ENCODE data around the gene ASH1L. TPM values are rescaled to one million over a fixed set of nuclear protein-coding genes. Genes with fewer than 3 reads are reported as not detected.

ASH1L gene
- total and polyA plus RNA-seq, 2 donors (not counting 3 experiments of a cell fraction or from before 2014, with no cell fraction given) = 11.6 to 29.2 TPM

GRCh38 chr1:155307247-155307740 is 255.3 kb downstream of the ASH1L start:
- FAIRE-seq (peak; percentile 89), DNase-seq (ENCODE audit: low read depth, low spot score) (peak; percentile 50)
- Histone ChIP-seq H4K20me1 (replicated peaks; ENCODE audit: control insufficient read depth, extremely low read depth, insufficient read depth, low read length) (no peaks in the 10 kb centered on the region), H3K4me3 (replicated peaks in 1 of 3; ENCODE audit: insufficient read depth in 1 of 3, low read depth in 1 of 3, low read length in 3 of 3) (no peak overlapping the region), H3K36me3 (ENCODE audit: control insufficient read depth in 2 of 2, extremely low read depth in 1 of 2, insufficient read depth in 2 of 2, low read length in 2 of 2) (peaks cover 0 to 3% of the 10 kb centered on the region in 2 experiments), H3K9me3 (replicated peaks; ENCODE audit: control insufficient read depth, insufficient read depth, low read length) (no peaks in the 10 kb centered on the region), H3K79me2 (ENCODE audit: control insufficient read depth, insufficient read depth, low read length) (peaks cover 34% of the 10 kb centered on the region), H3K4me1 (ENCODE audit: control insufficient read depth, extremely low read depth, insufficient read depth, low read length) (peaks cover 24% of the 10 kb centered on the region), H3K9me1 (replicated peaks; ENCODE audit: control insufficient read depth, extremely low read depth, insufficient read depth, low read length) (no peaks in the 10 kb centered on the region), H3K4me2 (ENCODE audit: insufficient read depth, low read length) (no peak overlapping the region), H3K27me3 (ENCODE audit: control insufficient read depth in 2 of 2, insufficient read depth in 2 of 2, low read length in 2 of 2) (no peaks in the 10 kb centered on the region), H3K27ac (ENCODE audit: insufficient read depth, low read depth, low read length) (peak overlapping the region; percentile 88), H3K9ac (replicated peaks; ENCODE audit: extremely low read depth, insufficient read depth, low read length) (no peak overlapping the region), H2AFZ (ENCODE audit: low read depth, low read length) (no peak overlapping the region)
- no TSS peak for BruUV-seq (replicated peaks)
- ChIA-PET CTCF (interaction anchor here (1.3 to 1.9 kb wide), 7 partner anchors 14 to 341 kb away, joined by 4 to 27 read pairs (median 5); partner anchors contain the start of genes CLK2 and RUSC1), POLR2A (interaction anchor here (0.7 kb wide), 1 partner anchor 34 kb away, joined by 4 read pairs; the partner anchor contains the start of gene CLK2)
- TF ChIP-seq FOS (IDR thresholded peaks at IDR 0.05; ENCODE audit: borderline replicate concordance, insufficient read depth, low read length) (no peak), POLR2AphosphoS5 (IDR thresholded peaks at IDR 0.05; ENCODE audit: insufficient read depth, low read depth, low read length) (no peak), POLR2A (IDR thresholded peaks at IDR 0.05; ENCODE audit: low read depth, low read length) (no peak)
- TF ChIP-seq, protein P1, sequence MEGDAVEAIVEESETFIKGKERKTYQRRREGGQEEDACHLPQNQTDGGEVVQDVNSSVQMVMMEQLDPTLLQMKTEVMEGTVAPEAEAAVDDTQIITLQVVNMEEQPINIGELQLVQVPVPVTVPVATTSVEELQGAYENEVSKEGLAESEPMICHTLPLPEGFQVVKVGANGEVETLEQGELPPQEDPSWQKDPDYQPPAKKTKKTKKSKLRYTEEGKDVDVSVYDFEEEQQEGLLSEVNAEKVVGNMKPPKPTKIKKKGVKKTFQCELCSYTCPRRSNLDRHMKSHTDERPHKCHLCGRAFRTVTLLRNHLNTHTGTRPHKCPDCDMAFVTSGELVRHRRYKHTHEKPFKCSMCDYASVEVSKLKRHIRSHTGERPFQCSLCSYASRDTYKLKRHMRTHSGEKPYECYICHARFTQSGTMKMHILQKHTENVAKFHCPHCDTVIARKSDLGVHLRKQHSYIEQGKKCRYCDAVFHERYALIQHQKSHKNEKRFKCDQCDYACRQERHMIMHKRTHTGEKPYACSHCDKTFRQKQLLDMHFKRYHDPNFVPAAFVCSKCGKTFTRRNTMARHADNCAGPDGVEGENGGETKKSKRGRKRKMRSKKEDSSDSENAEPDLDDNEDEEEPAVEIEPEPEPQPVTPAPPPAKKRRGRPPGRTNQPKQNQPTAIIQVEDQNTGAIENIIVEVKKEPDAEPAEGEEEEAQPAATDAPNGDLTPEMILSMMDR (IDR thresholded peaks at IDR 0.05; ENCODE audit: extremely low read depth in 1 of 2, insufficient read depth in 1 of 2, low read depth in 1 of 2, low read length in 2 of 2) = peak; percentile 38 to 43
- dilution Hi-C loops (cut with MboI; ENCODE audit: extremely low pct_ligation_motif_present, low sequenced_read_pairs) (no loop called here), intact Hi-C loops (cut with micrococcal nuclease) (loop anchor here (5.0 kb wide), 1 partner anchor 115 kb away; no protein-coding TSS in a partner anchor)

- Histone ChIP-seq H3K9ac (replicated peaks; ENCODE audit: extremely low read depth, insufficient read depth, low read length) (no peak overlapping the region), H3K4me1 (ENCODE audit: control insufficient read depth, extremely low read depth, insufficient read depth, low read length) (peaks cover 15% of the 10 kb centered on the region), H3K27me3 (ENCODE audit: control insufficient read depth in 2 of 2, insufficient read depth in 2 of 2, low read length in 2 of 2) (no peaks in the 10 kb centered on the region), H3K9me3 (replicated peaks; ENCODE audit: control insufficient read depth, insufficient read depth, low read length) (no peaks in the 10 kb centered on the region), H3K4me2 (ENCODE audit: insufficient read depth, low read length) (no peak overlapping the region), H4K20me1 (replicated peaks; ENCODE audit: control insufficient read depth, extremely low read depth, insufficient read depth, low read length) (no peaks in the 10 kb centered on the region), H2AFZ (ENCODE audit: low read depth, low read length) (no peak overlapping the region), H3K79me2 (ENCODE audit: control insufficient read depth, insufficient read depth, low read length) (peaks cover 22% of the 10 kb centered on the region), H3K4me3 (replicated peaks in 1 of 3; ENCODE audit: insufficient read depth in 1 of 3, low read depth in 1 of 3, low read length in 3 of 3) (no peak overlapping the region), H3K36me3 (ENCODE audit: control insufficient read depth in 2 of 2, extremely low read depth in 1 of 2, insufficient read depth in 2 of 2, low read length in 2 of 2) (no peaks in the 10 kb centered on the region), H3K27ac (ENCODE audit: insufficient read depth, low read depth, low read length) (no peak overlapping the region), H3K9me1 (replicated peaks; ENCODE audit: control insufficient read depth, extremely low read depth, insufficient read depth, low read length) (no peaks in the 10 kb centered on the region)
- FAIRE-seq (no peak), DNase-seq (ENCODE audit: low read depth, low spot score) (no peak)
- intact Hi-C loops (cut with micrococcal nuclease) = loop anchor here (5.0 kb wide), 1 partner anchor 114 kb away; no protein-coding TSS in a partner anchor
- dilution Hi-C loops (cut with MboI; ENCODE audit: extremely low pct_ligation_motif_present, low sequenced_read_pairs) = no loop called here
- BruUV-seq (replicated peaks) = no TSS peak
- no peak for TF ChIP-seq EZH2 (IDR thresholded peaks at IDR 0.05; ENCODE audit: borderline replicate concordance, low read depth, low read length, severe bottlenecking)
- no peak for TF ChIP-seq GATA2 (IDR thresholded peaks at IDR 0.05; ENCODE audit: insufficient read depth, insufficient read length, low read depth, low read length)
- TF ChIP-seq POLR2AphosphoS5 (IDR thresholded peaks at IDR 0.05; ENCODE audit: insufficient read depth, low read depth, low read length) = no peak
- TF ChIP-seq, protein P1 (IDR thresholded peaks at IDR 0.05; ENCODE audit: extremely low read depth in 1 of 2, insufficient read depth in 1 of 2, low read depth in 1 of 2, low read length in 2 of 2) = no peak
- no peak for TF ChIP-seq MYC (IDR thresholded peaks at IDR 0.05; ENCODE audit: low read depth, low read length)
- TF ChIP-seq POLR2A (IDR thresholded peaks at IDR 0.05; ENCODE audit: low read depth, low read length) = no peak
- no peak for TF ChIP-seq FOS (IDR thresholded peaks at IDR 0.05; ENCODE audit: borderline replicate concordance, insufficient read depth, low read length)
- no peak for TF ChIP-seq JUN (IDR thresholded peaks at IDR 0.05; ENCODE audit: borderline replicate concordance, insufficient read depth, insufficient read length, low read depth)
- TF ChIP-seq, protein P2, sequence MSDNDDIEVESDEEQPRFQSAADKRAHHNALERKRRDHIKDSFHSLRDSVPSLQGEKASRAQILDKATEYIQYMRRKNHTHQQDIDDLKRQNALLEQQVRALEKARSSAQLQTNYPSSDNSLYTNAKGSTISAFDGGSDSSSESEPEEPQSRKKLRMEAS (IDR thresholded peaks at IDR 0.05; ENCODE audit: insufficient read depth, insufficient read length) = no peak
- ChIA-PET CTCF (interaction anchor here (0.7 to 3.1 kb wide), 2 partner anchors 55 to 1073 kb away, joined by 3 to 9 read pairs; no protein-coding TSS in a partner anchor), POLR2A (no interaction called here)
Observed at GRCh38 chr1:155305881-155306391, 256.7 kb downstream of the ASH1L start.

All from endothelial cell of umbilical vein (primary cell).